GM12878 (cell line): ENCODE measurements around the gene GRAMD1B. TPM values are rescaled to one million over a fixed set of nuclear protein-coding genes. Genes with fewer than 3 reads are reported as not detected.

Experiments used
- MXI1 ChIP-seq: fragments of 150-350 bp; IDR thresholded peaks from 2 replicates; pipeline ENCODE4 v1.6.1; 2011; ENCODE audit warnings: low read depth, mild to moderate bottlenecking, inconsistent platforms, low read length, improper control_type of control experiment
- polyA plus RNA-seq, 11 experiments: library from polyadenylated mRNA; depleted of rRNA in 4 of 11; unstranded in 6 of 11; stranded (reverse) in 5 of 11; fragments of >200 nt; fragmentation: Nextera tagmentation in 4 of 11; fragmentation: Illumina TruSeq in 1 of 11; extraction: Ambion mirVana in 4 of 11; extraction: Trizol in 1 of 11; gene quantifications; 1 replicate in 1 of 11; 2 replicates in 10 of 11; pipeline versions ENCODE4 v1.2.1 to v1.2.3, GENCODE V29; 2011 to 2016; ENCODE audit warnings: inconsistent platforms in 2 of 11, missing spikeins in 2 of 11, low read depth in 1 of 11
- total RNA-seq, 4 experiments: library from RNA; depleted of rRNA in 3 of 4; stranded (reverse); fragments of >200 nt in 3 of 4; fragmentation: Illumina TruSeq in 1 of 4; extraction: Trizol in 1 of 4; gene quantifications; 2 replicates each; pipeline versions ENCODE4 v1.2.1 to v1.2.3, GENCODE V29; 2013 to 2021
- TF ChIP-seq, protein P1 (sequence below): fragments of 150-350 bp; IDR thresholded peaks from 2 replicates; pipeline ENCODE4 v1.6.1; 2016; ENCODE audit warnings: low read depth, low read length
- TF ChIP-seq, protein P2 (sequence below): fragments of 450-650 bp; IDR thresholded peaks from 2 replicates; pipeline ENCODE4 v1.6.1; 2017; ENCODE audit warnings: mild to moderate bottlenecking, moderate library complexity

Gene GRAMD1B
- total and polyA plus RNA-seq, 10 of the 15 experiments (the other 5 are each of a cell fraction or from before 2014, with no cell fraction given), result 1.9 to 49.1 (median 26.9) TPM

DNA sequence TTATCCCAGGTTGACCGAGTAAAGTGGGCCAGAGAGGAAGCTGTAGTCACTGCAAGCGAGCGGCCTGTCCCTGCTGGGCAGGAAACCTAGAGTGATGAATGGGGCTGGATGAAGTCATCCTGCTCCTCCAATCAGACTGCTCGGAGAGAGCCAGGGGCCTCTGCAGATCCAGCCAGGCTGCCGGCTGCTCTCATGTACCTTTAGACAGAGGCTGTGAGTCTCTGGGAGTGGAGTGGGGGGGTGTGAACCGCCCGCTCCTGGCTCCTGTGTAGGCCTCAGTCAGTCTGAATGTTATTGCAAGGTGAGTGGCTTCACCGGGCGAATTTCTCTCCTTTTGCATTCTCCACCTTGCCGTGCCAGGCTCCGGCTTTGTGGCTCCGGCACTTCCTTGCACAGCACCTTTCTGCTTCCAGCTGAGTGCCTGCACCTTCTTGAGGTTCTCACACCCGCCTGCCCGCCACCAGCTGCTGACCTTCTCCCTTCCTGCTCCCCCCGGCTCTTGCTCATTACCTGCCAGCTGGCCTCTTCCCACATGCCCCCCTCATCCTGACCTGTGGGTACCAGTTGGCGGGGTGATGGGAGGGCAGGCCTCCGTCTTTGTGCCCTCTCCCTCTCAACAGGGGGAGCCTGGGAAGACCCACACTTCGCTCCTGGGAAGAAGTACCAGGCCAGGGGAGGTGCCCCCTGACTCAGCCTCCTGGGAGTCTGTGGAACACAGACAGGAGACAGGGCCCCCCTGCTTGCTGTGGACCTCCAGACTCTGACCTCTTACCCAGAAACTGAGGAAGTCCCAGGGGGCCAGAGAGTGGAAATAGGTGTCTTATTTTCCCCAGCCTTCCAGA is 79.9 kb downstream of the GRAMD1B start (continued):
- TF ChIP-seq, protein P1, sequence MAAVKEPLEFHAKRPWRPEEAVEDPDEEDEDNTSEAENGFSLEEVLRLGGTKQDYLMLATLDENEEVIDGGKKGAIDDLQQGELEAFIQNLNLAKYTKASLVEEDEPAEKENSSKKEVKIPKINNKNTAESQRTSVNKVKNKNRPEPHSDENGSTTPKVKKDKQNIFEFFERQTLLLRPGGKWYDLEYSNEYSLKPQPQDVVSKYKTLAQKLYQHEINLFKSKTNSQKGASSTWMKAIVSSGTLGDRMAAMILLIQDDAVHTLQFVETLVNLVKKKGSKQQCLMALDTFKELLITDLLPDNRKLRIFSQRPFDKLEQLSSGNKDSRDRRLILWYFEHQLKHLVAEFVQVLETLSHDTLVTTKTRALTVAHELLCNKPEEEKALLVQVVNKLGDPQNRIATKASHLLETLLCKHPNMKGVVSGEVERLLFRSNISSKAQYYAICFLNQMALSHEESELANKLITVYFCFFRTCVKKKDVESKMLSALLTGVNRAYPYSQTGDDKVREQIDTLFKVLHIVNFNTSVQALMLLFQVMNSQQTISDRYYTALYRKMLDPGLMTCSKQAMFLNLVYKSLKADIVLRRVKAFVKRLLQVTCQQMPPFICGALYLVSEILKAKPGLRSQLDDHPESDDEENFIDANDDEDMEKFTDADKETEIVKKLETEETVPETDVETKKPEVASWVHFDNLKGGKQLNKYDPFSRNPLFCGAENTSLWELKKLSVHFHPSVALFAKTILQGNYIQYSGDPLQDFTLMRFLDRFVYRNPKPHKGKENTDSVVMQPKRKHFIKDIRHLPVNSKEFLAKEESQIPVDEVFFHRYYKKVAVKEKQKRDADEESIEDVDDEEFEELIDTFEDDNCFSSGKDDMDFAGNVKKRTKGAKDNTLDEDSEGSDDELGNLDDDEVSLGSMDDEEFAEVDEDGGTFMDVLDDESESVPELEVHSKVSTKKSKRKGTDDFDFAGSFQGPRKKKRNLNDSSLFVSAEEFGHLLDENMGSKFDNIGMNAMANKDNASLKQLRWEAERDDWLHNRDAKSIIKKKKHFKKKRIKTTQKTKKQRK, result no peak
- no peak for TF ChIP-seq MXI1
- TF ChIP-seq, protein P2, sequence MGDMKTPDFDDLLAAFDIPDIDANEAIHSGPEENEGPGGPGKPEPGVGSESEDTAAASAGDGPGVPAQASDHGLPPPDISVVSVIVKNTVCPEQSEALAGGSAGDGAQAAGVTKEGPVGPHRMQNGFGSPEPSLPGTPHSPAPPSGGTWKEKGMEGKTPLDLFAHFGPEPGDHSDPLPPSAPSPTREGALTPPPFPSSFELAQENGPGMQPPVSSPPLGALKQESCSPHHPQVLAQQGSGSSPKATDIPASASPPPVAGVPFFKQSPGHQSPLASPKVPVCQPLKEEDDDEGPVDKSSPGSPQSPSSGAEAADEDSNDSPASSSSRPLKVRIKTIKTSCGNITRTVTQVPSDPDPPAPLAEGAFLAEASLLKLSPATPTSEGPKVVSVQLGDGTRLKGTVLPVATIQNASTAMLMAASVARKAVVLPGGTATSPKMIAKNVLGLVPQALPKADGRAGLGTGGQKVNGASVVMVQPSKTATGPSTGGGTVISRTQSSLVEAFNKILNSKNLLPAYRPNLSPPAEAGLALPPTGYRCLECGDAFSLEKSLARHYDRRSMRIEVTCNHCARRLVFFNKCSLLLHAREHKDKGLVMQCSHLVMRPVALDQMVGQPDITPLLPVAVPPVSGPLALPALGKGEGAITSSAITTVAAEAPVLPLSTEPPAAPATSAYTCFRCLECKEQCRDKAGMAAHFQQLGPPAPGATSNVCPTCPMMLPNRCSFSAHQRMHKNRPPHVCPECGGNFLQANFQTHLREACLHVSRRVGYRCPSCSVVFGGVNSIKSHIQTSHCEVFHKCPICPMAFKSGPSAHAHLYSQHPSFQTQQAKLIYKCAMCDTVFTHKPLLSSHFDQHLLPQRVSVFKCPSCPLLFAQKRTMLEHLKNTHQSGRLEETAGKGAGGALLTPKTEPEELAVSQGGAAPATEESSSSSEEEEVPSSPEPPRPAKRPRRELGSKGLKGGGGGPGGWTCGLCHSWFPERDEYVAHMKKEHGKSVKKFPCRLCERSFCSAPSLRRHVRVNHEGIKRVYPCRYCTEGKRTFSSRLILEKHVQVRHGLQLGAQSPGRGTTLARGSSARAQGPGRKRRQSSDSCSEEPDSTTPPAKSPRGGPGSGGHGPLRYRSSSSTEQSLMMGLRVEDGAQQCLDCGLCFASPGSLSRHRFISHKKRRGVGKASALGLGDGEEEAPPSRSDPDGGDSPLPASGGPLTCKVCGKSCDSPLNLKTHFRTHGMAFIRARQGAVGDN, result no peak
- TF ChIP-seq, all 136 proteins: peak for 0
